GM18517 (cell line): ENCODE measurements around the gene TMIGD3.

Source experiments
- ATAC-seq: cut with Tn5 transposase; IDR thresholded peaks from one replicate; pipeline ENCODE4 v1.9.1; 2021; ENCODE audit warnings: mild to moderate bottlenecking, moderate library complexity; ENCODE audit not compliant: unreplicated experiment

Gene TMIGD3

DNA sequence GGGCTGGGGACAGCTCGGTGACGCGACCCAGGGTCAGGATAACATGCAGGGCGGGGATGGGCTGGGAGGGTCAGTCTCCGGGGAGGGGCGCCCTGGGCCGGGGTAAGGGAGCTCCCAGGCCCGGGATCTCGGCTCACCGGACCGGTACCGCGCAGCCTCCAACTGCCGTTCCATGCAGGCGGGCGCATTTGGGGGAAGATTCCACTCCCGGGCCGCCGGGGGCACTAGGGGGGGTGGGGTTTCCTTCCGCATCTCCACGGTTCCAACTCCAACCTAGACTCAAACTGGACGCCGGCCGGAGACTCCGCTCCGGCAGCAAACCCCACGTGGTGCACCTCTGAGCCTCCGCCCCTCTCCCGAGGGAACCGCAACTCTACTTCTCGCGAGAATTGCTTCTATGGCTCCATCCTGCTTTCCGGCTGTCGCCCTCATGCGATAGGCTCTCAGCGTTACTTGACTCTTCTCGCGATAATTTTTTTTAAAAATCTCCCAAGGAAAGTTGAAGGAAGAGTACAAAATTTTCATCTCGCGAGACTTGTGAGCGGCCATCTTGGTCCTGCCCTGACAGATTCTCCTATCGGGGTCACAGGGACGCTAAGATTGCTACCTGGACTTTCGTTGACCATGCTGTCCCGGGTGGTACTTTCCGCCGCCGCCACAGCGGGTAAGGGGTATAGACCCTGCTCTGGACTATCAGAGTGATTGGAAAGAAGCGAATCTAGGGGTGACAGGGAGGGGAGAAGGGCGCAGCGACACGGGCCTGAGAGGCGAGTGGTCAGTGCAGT lies 54.3 kb downstream of the TMIGD3 start, which contains the start of the genes ATP5PB and WDR77:
ATP5PB (plus strand) TSS at position 547 of the 785 bp plus-strand sequence; CDS start at position 625, 78 bp downstream.
WDR77 (minus strand) TSS at position 339 of the 785 bp plus-strand sequence; CDS start at position 252, 87 bp downstream.
- ATAC-seq = peak; percentile 93

DNA sequence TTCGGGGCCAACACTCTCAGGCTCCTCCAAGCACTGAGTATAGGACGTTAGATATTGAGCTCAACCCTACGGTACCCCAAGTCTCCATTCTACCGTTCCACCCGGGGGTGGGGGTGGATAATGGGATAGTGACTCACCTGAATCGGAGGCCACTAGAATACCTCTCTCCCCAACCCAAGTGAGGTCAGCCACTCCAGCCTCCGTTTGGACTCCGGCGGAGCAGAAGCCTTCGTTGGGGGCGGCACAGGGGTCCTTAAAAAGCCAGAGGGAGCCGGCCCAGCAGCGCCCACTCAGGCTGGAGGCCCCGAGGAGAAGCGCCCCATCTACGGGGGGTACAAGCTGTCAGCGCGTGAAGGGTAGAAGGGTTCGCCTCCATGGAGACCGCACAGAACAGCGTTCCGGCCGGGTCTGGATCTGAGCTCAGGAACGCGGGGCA lies 54.9 kb downstream of the TMIGD3 start:
- ATAC-seq = no peak

DNA sequence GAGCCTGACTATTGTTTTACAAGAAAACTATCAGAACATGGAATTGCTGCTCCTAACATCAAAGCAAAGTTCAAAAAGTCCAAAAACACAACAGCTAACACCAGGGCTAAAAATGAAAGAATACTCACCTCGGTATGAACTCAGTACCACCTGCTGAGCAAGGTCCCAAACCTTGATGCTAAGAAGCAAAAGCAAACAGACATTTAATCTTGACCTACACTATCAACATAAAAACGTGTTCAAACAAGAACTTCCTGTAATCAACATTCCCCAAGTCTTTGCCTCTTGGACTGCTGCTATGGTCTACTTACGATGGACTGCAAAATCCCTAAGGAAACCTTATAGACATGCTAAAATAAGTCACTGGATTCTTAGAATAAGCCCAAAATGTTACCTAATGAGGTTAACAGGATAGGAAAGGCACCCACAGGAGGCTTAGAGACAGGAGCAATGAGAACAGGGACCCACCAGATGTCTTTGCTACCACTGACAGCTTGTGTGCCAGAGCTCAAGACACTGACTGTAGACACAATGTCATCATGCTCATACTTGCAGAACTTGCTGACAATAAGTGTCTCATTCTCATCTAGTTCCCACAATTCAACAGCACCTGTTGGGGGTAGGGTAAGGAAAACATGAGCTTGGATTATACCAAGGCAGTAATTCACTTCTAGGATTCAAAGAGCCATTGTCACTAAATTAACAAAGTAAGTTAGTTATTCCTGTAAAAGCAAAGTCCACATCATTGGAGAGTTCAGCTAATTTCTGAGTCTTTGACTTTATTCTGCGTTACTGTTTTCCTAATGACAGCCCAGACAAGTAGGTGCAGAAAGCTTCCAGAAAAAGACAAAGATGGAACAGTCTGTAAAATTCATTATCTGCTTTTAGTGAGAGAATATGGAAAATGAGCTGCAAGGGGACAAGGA lies 56.2 kb downstream of the TMIGD3 start:
- no peak for ATAC-seq

DNA sequence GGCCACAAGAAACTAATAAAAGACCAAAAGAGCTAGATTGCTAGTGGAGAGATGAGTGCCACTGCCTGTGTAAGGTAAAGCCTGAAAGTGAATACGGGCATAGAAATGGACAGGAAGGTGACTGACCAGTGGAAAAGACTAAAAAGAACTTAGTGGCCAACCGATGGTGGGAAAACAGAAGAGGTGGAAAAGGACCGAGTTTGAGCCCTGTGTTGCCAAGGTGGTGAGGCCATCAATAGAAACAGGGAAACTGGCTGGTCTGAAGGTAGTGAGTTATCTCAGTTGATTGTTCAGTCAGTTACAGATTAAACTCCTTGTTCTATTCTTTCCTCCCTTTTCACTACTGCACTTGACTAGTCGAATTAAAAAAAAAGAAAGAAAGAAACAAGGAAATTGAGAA lies 56.9 kb downstream of the TMIGD3 start:
- ATAC-seq = no peak

DNA sequence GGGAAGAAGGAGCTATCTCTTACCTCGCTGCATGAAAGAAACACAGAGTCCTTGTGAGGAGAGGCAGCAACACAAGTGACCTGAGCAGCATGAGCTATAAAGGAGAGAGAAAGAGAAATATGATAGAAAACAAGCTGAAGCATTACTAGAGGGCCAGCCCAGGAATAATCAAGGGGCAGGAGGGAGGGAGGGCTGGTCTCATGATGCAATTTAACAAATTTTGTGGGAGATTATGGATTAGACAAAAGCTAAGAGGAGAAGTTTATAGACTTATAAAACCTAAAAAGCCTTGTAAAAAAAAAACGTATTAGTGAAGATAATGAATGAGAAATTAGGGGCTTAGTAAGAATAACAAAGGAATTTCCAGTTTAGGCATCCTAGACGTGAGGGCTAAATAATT lies 59.4 kb downstream of the TMIGD3 start:
- no peak for ATAC-seq

DNA sequence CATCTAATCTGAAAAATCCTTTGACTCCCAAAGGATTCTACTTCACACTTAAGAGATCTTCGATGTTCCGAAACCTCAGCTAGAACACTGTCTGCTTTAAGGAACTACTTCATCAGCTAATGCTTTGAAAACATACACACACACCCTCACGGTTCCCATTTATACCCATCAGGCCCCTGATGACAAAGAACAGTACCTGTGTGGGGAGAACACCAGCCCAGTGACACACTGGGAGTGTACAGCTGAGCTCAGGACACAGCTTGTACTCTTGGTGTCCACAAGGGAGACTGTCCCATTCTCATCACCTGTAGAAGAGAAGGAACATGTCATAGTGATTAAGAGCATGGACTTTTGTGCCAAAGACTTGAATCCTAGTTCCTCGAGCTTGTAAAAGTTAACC lies 61.0 kb downstream of the TMIGD3 start:
- ATAC-seq = no peak

DNA sequence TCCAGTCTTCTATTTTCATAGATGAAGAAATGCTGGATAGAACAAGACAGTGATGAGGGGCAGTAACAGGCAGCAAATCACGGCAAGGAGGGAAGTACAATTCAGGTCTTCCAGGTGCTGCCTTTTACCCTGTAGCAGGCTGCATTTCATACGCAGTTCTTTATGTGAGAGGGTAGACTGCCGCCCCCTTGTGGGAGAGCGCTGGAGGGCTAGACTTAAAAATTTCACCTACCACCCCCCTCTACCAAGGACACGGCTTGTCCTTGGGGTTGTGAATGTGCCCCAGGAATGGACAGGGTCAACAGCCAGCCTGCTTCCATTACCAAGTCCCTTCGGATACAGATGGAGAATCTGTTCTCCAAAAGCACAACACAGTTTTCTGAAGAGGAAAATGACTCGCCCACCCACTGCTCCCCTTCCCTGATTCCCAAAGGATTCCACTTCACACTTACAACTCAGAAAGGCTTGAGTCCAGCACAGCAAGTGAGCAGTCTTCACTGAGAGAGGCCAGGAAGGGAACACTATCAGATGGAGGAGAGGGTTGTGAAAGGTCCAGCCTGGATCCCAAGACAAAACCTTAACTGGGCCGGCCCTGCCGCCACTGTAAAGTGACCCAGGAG lies 61.8 kb downstream of the TMIGD3 start:
- ATAC-seq = no peak

- no peak for ATAC-seq
These were observed 63.7 kb downstream of the TMIGD3 start for GRCh38 chr1:111439461-111440351.

DNA sequence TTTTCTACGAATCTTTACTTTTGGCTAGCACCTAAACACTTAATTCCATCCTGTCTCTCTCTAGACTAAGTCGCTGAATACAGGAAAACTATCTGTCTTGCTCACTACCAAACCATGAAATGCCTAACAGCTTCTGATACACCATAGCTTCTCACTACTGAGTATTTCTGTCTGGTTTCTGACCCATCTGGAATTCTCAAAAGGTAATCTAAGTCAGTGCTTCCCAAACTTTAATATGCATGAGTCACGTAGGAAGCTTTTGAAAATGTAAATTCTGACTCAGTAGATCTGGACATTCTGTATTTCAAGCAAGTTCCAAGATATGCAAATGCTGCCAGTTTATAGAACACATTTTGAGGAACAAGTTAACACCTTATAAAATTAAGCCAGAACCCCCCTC lies 66.7 kb downstream of the TMIGD3 start:
- ATAC-seq = no peak
